GM12878 (cell line): ENCODE measurements around the gene PHF2. TPM values are rescaled to one million over a fixed set of nuclear protein-coding genes. Genes with fewer than 3 reads are reported as not detected.

Experiments used
- FOS ChIP-seq: IDR thresholded peaks from 3 replicates; pipeline ENCODE4 v1.6.1; 2011; ENCODE audit warnings: borderline replicate concordance; ENCODE audit not compliant: insufficient read length; ENCODE audit errors: extremely low read depth
- FOXK2 ChIP-seq: fragments of 450-650 bp; IDR thresholded peaks from 2 replicates; pipeline ENCODE4 v1.6.1; 2017; ENCODE audit warnings: mild to moderate bottlenecking, moderate library complexity
- JUNB ChIP-seq: IDR thresholded peaks from 2 replicates; pipeline ENCODE4 v1.6.1; 2016; ENCODE audit warnings: antibody characterized with exemption, mild to moderate bottlenecking
- MEF2A ChIP-seq: IDR thresholded peaks from 2 replicates; pipeline ENCODE4 v1.6.1; 2011; ENCODE audit warnings: low read depth, mild to moderate bottlenecking, low read length, moderate library complexity; ENCODE audit not compliant: insufficient read depth
- MLLT1 ChIP-seq: fragments of 450-650 bp; IDR thresholded peaks from 2 replicates; pipeline ENCODE4 v1.6.1; 2016; ENCODE audit warnings: mild to moderate bottlenecking
- RAD21 ChIP-seq: IDR thresholded peaks from 2 replicates; pipeline ENCODE4 v1.6.1; 2011; ENCODE audit warnings: mild to moderate bottlenecking, low read depth, low read length, moderate library complexity; ENCODE audit not compliant: insufficient read depth
- polyA plus RNA-seq, 11 experiments: library from polyadenylated mRNA; depleted of rRNA in 4 of 11; unstranded in 6 of 11; stranded (reverse) in 5 of 11; fragments of >200 nt; fragmentation: Nextera tagmentation in 4 of 11; fragmentation: Illumina TruSeq in 1 of 11; extraction: Ambion mirVana in 4 of 11; extraction: Trizol in 1 of 11; gene quantifications; 1 replicate in 1 of 11; 2 replicates in 10 of 11; pipeline versions ENCODE4 v1.2.1 to v1.2.3, GENCODE V29; 2011 to 2016; ENCODE audit warnings: inconsistent platforms in 2 of 11, missing spikeins in 2 of 11, low read depth in 1 of 11
- total RNA-seq, 4 experiments: library from RNA; depleted of rRNA in 3 of 4; stranded (reverse); fragments of >200 nt in 3 of 4; fragmentation: Illumina TruSeq in 1 of 4; extraction: Trizol in 1 of 4; gene quantifications; 2 replicates each; pipeline versions ENCODE4 v1.2.1 to v1.2.3, GENCODE V29; 2013 to 2021
- TF ChIP-seq, protein P1 (sequence below): IDR thresholded peaks from 2 replicates; pipeline ENCODE4 v1.6.1; 2012; ENCODE audit warnings: low read length, inconsistent platforms

The PHF2 gene
- total and polyA plus RNA-seq, 10 of the 15 experiments (the other 5 are each of a cell fraction or from before 2014, with no cell fraction given): 0.34 to 13.3 (median 5.5) TPM

- TF ChIP-seq MEF2A (no peak), FOS (no peak), MLLT1 (no peak), RAD21 (no peak), FOXK2 (no peak), JUNB (no peak)
- TF ChIP-seq, protein P1, sequence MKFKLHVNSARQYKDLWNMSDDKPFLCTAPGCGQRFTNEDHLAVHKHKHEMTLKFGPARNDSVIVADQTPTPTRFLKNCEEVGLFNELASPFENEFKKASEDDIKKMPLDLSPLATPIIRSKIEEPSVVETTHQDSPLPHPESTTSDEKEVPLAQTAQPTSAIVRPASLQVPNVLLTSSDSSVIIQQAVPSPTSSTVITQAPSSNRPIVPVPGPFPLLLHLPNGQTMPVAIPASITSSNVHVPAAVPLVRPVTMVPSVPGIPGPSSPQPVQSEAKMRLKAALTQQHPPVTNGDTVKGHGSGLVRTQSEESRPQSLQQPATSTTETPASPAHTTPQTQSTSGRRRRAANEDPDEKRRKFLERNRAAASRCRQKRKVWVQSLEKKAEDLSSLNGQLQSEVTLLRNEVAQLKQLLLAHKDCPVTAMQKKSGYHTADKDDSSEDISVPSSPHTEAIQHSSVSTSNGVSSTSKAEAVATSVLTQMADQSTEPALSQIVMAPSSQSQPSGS: no peak
- TF ChIP-seq, all 136 proteins: peak for 0
These were observed 3.5 kb downstream of the PHF2 start (continued) for GRCh38 chr9:93579711-93580516.
